GM12873 (cell line): ENCODE results near the gene SIGLEC6.

ENCODE experiments used
- CTCF ChIP-seq: IDR thresholded peaks from 2 replicates; pipeline ENCODE4 v1.5.1; 2012; ENCODE audit warnings: low read depth, mild to moderate bottlenecking, moderate library complexity, low read length, control low read depth; ENCODE audit not compliant: insufficient read depth; ENCODE audit errors: missing control alignments

Gene SIGLEC6

GRCh38 chr19:51521781-51522180 is 9.7 kb downstream of the SIGLEC6 start:
- TF ChIP-seq CTCF: no peak

DNA sequence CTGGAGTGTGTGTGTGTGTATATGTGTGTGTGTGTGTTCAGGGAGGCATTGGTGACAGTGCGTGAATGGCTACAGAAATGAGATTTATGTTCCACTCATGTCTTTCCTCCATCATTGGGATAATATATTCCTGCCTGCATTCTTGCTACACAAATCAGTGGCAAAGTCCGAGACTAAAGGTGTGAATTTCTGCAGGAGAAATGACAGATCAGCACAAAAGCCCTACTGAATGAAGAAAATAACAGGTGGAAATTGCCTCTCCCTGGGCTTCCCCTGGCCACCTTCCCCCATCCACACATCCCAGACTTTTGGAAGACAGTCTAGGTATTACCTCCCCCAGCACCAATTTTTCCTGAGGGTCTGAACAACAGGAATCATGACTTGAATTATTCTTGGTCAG is 10.1 kb downstream of the SIGLEC6 start:
- no peak for TF ChIP-seq CTCF

DNA sequence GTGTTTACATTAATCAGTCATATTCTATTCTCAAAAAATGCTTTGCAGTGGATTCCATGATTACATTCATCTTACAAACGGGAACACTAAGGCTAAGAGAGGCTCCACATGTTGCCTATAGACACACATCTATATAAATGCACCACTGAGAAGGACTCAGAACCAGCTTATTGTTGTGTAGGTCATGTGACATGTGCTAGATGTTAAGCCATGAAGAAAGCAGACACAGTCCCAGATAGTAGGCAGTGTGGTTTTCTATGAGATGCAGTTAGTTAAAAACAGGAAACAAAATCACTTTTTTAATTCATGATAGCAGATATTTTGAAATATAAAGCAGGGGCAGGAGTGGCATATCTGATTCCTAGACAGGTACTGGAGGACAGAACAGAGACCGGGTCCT is 10.7 kb downstream of the SIGLEC6 start:
- TF ChIP-seq CTCF: no peak

- TF ChIP-seq CTCF: peak; percentile 81
Observed at GRCh38 chr19:51514866-51515481, 16.5 kb downstream of the SIGLEC6 start.

GRCh38 chr19:51513968-51514367 is 17.5 kb downstream of the SIGLEC6 start:
- no peak for TF ChIP-seq CTCF

- peak; percentile 66 for TF ChIP-seq CTCF
Observed at GRCh38 chr19:51511353-51511752, 20.1 kb downstream of the SIGLEC6 start.

- no peak for TF ChIP-seq CTCF
Observed at GRCh38 chr19:51509823-51510660, 21.4 kb downstream of the SIGLEC6 start.
